ENCODE results near the gene LPCAT4.

DNA sequence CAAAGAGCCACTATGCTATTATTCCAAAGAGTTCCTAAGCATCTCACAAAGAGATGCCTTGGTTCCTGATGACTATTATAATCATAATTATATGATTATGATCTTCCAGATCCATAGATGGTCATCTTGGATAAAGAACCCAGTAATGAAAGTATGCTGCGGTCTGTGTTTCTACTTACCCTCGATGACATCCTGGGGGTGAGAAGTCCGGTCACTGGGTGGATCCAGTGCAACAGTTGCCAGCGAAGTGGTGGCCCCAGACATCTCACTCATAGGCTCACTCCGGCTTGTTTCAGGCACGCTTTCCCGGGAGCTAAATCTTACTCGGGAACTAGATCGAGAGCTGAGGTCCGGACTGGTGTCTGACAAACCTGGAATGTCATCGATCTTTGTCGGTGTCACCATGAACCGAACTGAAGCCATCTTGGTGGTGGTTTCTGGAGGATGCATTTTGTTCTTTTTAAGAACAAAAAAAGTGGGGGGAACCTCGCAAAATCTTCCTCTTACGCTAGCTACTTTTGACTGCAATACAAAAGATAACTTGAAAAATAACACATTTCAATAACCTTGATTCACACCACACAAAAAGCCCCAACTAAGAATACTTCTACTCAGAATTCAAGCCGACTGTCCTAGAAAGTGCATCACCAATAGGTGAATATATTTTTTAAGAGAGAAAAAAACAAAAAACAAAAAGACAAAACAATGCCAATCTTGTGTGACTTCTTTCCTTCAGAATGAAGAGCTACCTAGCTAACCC is 30.6 kb downstream of the LPCAT4 start:
- TF ChIP-seq, protein P1, sequence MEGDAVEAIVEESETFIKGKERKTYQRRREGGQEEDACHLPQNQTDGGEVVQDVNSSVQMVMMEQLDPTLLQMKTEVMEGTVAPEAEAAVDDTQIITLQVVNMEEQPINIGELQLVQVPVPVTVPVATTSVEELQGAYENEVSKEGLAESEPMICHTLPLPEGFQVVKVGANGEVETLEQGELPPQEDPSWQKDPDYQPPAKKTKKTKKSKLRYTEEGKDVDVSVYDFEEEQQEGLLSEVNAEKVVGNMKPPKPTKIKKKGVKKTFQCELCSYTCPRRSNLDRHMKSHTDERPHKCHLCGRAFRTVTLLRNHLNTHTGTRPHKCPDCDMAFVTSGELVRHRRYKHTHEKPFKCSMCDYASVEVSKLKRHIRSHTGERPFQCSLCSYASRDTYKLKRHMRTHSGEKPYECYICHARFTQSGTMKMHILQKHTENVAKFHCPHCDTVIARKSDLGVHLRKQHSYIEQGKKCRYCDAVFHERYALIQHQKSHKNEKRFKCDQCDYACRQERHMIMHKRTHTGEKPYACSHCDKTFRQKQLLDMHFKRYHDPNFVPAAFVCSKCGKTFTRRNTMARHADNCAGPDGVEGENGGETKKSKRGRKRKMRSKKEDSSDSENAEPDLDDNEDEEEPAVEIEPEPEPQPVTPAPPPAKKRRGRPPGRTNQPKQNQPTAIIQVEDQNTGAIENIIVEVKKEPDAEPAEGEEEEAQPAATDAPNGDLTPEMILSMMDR (conservative IDR thresholded peaks at IDR 0.05; ENCODE audit: low read length) = no peak
- no peak for TF ChIP-seq EZH2phosphoT487 (IDR thresholded peaks at IDR 0.05; ENCODE audit: borderline replicate concordance)

Measured in Loucy (cell line).